Loucy (cell line): ENCODE measurements around the gene EIF4E2.

Source experiments
- H2AFZ ChIP-seq: fragments of 200-600 bp; sonication (generic); 2 replicates; pipeline ENCODE4 v1.6.0; 2016; ENCODE audit warnings: antibody characterized with exemption, mild to moderate bottlenecking, low read length, moderate library complexity
- H3F3A ChIP-seq: fragments of 200-600 bp; 2 replicates; pipeline ENCODE4 v1.6.0; 2016; ENCODE audit warnings: antibody characterized with exemption, low read depth, mild to moderate bottlenecking
- H3K27me3 ChIP-seq: fragments of 200-600 bp; sonication (generic); 2 replicates; pipeline ENCODE4 v1.6.1; 2014; ENCODE audit warnings: low read length, mild to moderate bottlenecking; ENCODE audit not compliant: insufficient read depth, poor library complexity, severe bottlenecking
- H3K36me3 ChIP-seq: fragments of 200-600 bp; sonication (generic); 2 replicates; pipeline ENCODE4 v1.6.1; 2016; ENCODE audit warnings: low read length; ENCODE audit not compliant: insufficient read depth
- H3K4me1 ChIP-seq: fragments of 200-600 bp; sonication (generic); 2 replicates; pipeline ENCODE4 v1.5.1; 2014; ENCODE audit warnings: low read length, mild to moderate bottlenecking; ENCODE audit not compliant: insufficient read depth, poor library complexity, severe bottlenecking
- H3K4me2 ChIP-seq: fragments of 200-600 bp; sonication (generic); 2 replicates; pipeline ENCODE4 v1.6.0; 2014; ENCODE audit warnings: antibody characterized with exemption, low read length, low read depth, mild to moderate bottlenecking; ENCODE audit not compliant: poor library complexity, severe bottlenecking
- H3K4me3 ChIP-seq: fragments of 200-600 bp; sonication (generic); 2 replicates; pipeline ENCODE4 v1.5.1; 2014; ENCODE audit warnings: low read length, mild to moderate bottlenecking, mixed read lengths; ENCODE audit not compliant: poor library complexity, severe bottlenecking
- H3K79me2 ChIP-seq: fragments of 200-600 bp; sonication (generic); 2 replicates; pipeline ENCODE4 v1.6.1; 2014; ENCODE audit warnings: low read length; ENCODE audit not compliant: insufficient read depth
- H3K9ac ChIP-seq: fragments of 200-600 bp; sonication (generic); 2 replicates; pipeline ENCODE4 v1.6.0; 2014; ENCODE audit warnings: mild to moderate bottlenecking, low read depth, low read length, moderate library complexity; ENCODE audit not compliant: poor library complexity, severe bottlenecking
- H3K9me2 ChIP-seq: fragments of 200-600 bp; sonication (generic); replicated peaks from 2 replicates; pipeline ENCODE4 v1.6.1; 2016; ENCODE audit warnings: low read depth, low read length, mixed read lengths
- H3K9me3 ChIP-seq: fragments of 200-600 bp; sonication (generic); 2 replicates; pipeline ENCODE4 v1.6.1; 2014; ENCODE audit warnings: mild to moderate bottlenecking, antibody characterized with exemption, low read length, low read depth; ENCODE audit not compliant: insufficient read depth
- H4K20me1 ChIP-seq: fragments of 200-600 bp; sonication (generic); 2 replicates; pipeline ENCODE4 v1.6.0; 2014; ENCODE audit warnings: antibody characterized with exemption, low read length, mild to moderate bottlenecking; ENCODE audit not compliant: insufficient read depth, poor library complexity, severe bottlenecking
- CTCF ChIP-seq: fragments of 200-600 bp; sonication (generic); conservative IDR thresholded peaks from 2 replicates; pipeline ENCODE4 v1.5.1; 2014; ENCODE audit warnings: mild to moderate bottlenecking, antibody characterized with exemption, low read length
- EZH2phosphoT487 ChIP-seq: fragments of 200-600 bp; IDR thresholded peaks from 2 replicates; pipeline ENCODE4 v1.6.1; 2018; ENCODE audit warnings: antibody characterized with exemption, mild to moderate bottlenecking, moderate library complexity, borderline replicate concordance

Gene EIF4E2

GRCh38 chr2:232523682-232524597, 26.5 kb upstream of the EIF4E2 start:
- Histone ChIP-seq H3K9ac (no peak overlapping the region), H4K20me1 (no peaks in the 10 kb centered on the region), H3K79me2 (no peaks in the 10 kb centered on the region), H3K4me2 (no peak overlapping the region), H3F3A (no peaks in the 10 kb centered on the region), H3K4me1 (peaks cover 5% of the 10 kb centered on the region), H3K9me3 (no peaks in the 10 kb centered on the region), H3K9me2 (no peaks in the 10 kb centered on the region), H3K4me3 (no peak overlapping the region), H3K27me3 (no peaks in the 10 kb centered on the region), H3K36me3 (no peaks in the 10 kb centered on the region), H2AFZ (no peak overlapping the region)
- TF ChIP-seq CTCF (no peak), EZH2phosphoT487 (no peak)

GRCh38 chr2:232524771-232525170, 25.7 kb upstream of the EIF4E2 start:
- Histone ChIP-seq H3K4me3 (no peak overlapping the region), H3K36me3 (no peaks in the 10 kb centered on the region), H3K4me2 (no peak overlapping the region), H3K9me3 (no peaks in the 10 kb centered on the region), H3F3A (no peaks in the 10 kb centered on the region), H3K4me1 (peaks cover 7% of the 10 kb centered on the region), H3K27me3 (no peaks in the 10 kb centered on the region), H3K9ac (no peak overlapping the region), H2AFZ (no peak overlapping the region), H3K9me2 (no peaks in the 10 kb centered on the region), H4K20me1 (no peaks in the 10 kb centered on the region), H3K79me2 (no peaks in the 10 kb centered on the region)
- TF ChIP-seq CTCF: no peak
- TF ChIP-seq EZH2phosphoT487: no peak

- Histone ChIP-seq H3F3A (no peaks in the 10 kb centered on the region), H2AFZ (no peak overlapping the region), H3K36me3 (no peaks in the 10 kb centered on the region), H3K4me2 (no peak overlapping the region), H3K9me2 (no peaks in the 10 kb centered on the region), H3K27me3 (no peaks in the 10 kb centered on the region), H3K9me3 (no peaks in the 10 kb centered on the region), H3K4me3 (no peak overlapping the region), H3K9ac (no peak overlapping the region), H3K4me1 (peaks cover 7% of the 10 kb centered on the region), H4K20me1 (no peaks in the 10 kb centered on the region), H3K79me2 (no peaks in the 10 kb centered on the region)
- TF ChIP-seq CTCF: no peak
- no peak for TF ChIP-seq EZH2phosphoT487
These were observed 25.3 kb upstream of the EIF4E2 start for GRCh38 chr2:232525199-232525598.
